ENCODE measurements around the gene SEC22A. TPM values are rescaled to one million over a fixed set of nuclear protein-coding genes. Genes with fewer than 3 reads are reported as not detected.

The SEC22A gene
- total and polyA plus RNA-seq, 12 donors = 4.6 to 67.2 (median 21.0) TPM

- 80 to 86% (median 85%) methylated on average over 2 to 8 of the region's 8 CpGs for WGBS, 4 donors
- Histone ChIP-seq H3K36me3 (replicated peaks in 1 of 2) (no peaks in the 10 kb centered on the region), H3K4me3 (no peak overlapping the region), H3K4me1 (replicated peaks in 1 of 2) (no peaks in the 10 kb centered on the region), H3K27ac (no peak overlapping the region), H3K9me3 (replicated peaks in 1 of 3) (no peaks in the 10 kb centered on the region), H3K27me3 (no peaks in the 10 kb centered on the region)
- no peak for DNase-seq
- TF ChIP-seq POLR2A (IDR thresholded peaks at IDR 0.05) = no peak
- TF ChIP-seq, protein P1, sequence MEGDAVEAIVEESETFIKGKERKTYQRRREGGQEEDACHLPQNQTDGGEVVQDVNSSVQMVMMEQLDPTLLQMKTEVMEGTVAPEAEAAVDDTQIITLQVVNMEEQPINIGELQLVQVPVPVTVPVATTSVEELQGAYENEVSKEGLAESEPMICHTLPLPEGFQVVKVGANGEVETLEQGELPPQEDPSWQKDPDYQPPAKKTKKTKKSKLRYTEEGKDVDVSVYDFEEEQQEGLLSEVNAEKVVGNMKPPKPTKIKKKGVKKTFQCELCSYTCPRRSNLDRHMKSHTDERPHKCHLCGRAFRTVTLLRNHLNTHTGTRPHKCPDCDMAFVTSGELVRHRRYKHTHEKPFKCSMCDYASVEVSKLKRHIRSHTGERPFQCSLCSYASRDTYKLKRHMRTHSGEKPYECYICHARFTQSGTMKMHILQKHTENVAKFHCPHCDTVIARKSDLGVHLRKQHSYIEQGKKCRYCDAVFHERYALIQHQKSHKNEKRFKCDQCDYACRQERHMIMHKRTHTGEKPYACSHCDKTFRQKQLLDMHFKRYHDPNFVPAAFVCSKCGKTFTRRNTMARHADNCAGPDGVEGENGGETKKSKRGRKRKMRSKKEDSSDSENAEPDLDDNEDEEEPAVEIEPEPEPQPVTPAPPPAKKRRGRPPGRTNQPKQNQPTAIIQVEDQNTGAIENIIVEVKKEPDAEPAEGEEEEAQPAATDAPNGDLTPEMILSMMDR (IDR thresholded peaks at IDR 0.05) = no peak
- intact Hi-C loops (cut with DNase I) = loop anchor here in 1 of 2 donors (10.0 kb wide), 1 partner anchor 233 kb away; no protein-coding TSS in a partner anchor
Measured at GRCh38 chr3:123321806-123322205, 120.1 kb downstream of the SEC22A start.

DNA sequence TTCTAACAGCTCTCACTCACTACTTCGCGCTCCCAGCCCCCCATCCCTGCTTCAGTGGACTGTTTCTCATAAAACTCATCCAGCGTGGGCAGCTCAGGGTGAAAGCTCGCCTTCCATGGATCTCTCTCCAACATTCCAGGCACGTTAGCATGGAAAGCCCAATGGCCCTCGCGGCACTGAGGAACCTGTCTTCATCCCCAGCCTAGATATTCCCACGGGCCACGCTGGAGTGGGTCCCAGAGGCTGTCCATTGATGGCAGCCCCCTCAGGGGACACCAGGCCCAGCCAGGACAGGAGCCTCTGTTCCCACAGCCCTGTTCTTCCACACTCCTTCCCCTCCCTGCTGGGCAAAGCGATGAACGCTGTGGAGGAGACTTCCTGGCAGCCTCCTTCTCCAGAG, 121.1 kb downstream of the SEC22A start:
- Histone ChIP-seq H3K4me1 (replicated peaks in 1 of 2) (no peaks in the 10 kb centered on the region), H3K27me3 (no peaks in the 10 kb centered on the region), H3K4me3 (no peak overlapping the region), H3K36me3 (replicated peaks in 1 of 2) (no peaks in the 10 kb centered on the region), H3K9me3 (replicated peaks in 1 of 3) (no peaks in the 10 kb centered on the region), H3K27ac (no peak overlapping the region)
- WGBS, 4 donors = 88 to 98% (median 93%) methylated on average over 10 to 11 of the region's 11 CpGs
- TF ChIP-seq POLR2A (IDR thresholded peaks at IDR 0.05) = no peak
- TF ChIP-seq, protein P1 (IDR thresholded peaks at IDR 0.05) = no peak
- no peak for DNase-seq
- intact Hi-C loops (cut with DNase I) = loop anchor here in 1 of 2 donors (10.0 kb wide), 1 partner anchor 232 kb away; no protein-coding TSS in a partner anchor

Small RNA genes within 50 kb of the gene (microRNA-seq; reads per million reads assigned to microRNA genes)
- gene MIR7110 = 0 to 0.85 (median 0.38) reads per million in 3 donors

Other genes starting within 250 kb of the SEC22A start
- gene SEMA5B, start 174.2 kb upstream of the SEC22A start, total RNA-seq = 1 to 10 TPM in 7 of 9 donors, under 1 TPM in 2; 0.35 to 3.6 (median 1.8) TPM
- 1 to 10 TPM in 2 of 3 donors, under 1 TPM in 1; 0.99 to 4.3 (median 3.0) TPM for gene SEMA5B, start 174.2 kb upstream of the SEC22A start, polyA plus RNA-seq
- 10 to 100 TPM; 18.9 to 88.9 (median 52.7) TPM for gene PDIA5, start 134.9 kb upstream of the SEC22A start, total RNA-seq
- 10 to 100 TPM; 27.0 to 52.6 (median 29.3) TPM for gene PDIA5, start 134.9 kb upstream of the SEC22A start, polyA plus RNA-seq
- 10 to 100 TPM in 1 of 9 donors, 1 to 10 TPM in 8; 1.2 to 12.4 (median 4.7) TPM for gene ADCY5, start 247.1 kb downstream of the SEC22A start, total RNA-seq
- 1 to 10 TPM; 1.6 to 5.4 (median 4.1) TPM for gene ADCY5, start 247.1 kb downstream of the SEC22A start, polyA plus RNA-seq

Data from adrenal gland (tissue), 12 donors.